NB4 (cell line): ENCODE data around the gene OR10A6.

ENCODE experiments used
- MYC ChIP-seq: IDR thresholded peaks from 2 replicates; pipeline ENCODE4 v1.6.1; 2011; ENCODE audit warnings: low read depth, low read length
- POLR2A ChIP-seq: IDR thresholded peaks from 2 replicates; pipeline ENCODE4 v1.6.1; 2011; ENCODE audit warnings: mild to moderate bottlenecking; ENCODE audit not compliant: insufficient read length; ENCODE audit errors: extremely low read depth
- TF ChIP-seq, protein P1 (sequence below): IDR thresholded peaks from one replicate; pipeline ENCODE4 v1.5.1; 2012; ENCODE audit warnings: low read depth, low read length
- TF ChIP-seq, protein P2 (sequence below): IDR thresholded peaks from 2 replicates; pipeline ENCODE4 v1.6.1; 2011; ENCODE audit warnings: low read depth, low read length

- TF ChIP-seq, protein P1, sequence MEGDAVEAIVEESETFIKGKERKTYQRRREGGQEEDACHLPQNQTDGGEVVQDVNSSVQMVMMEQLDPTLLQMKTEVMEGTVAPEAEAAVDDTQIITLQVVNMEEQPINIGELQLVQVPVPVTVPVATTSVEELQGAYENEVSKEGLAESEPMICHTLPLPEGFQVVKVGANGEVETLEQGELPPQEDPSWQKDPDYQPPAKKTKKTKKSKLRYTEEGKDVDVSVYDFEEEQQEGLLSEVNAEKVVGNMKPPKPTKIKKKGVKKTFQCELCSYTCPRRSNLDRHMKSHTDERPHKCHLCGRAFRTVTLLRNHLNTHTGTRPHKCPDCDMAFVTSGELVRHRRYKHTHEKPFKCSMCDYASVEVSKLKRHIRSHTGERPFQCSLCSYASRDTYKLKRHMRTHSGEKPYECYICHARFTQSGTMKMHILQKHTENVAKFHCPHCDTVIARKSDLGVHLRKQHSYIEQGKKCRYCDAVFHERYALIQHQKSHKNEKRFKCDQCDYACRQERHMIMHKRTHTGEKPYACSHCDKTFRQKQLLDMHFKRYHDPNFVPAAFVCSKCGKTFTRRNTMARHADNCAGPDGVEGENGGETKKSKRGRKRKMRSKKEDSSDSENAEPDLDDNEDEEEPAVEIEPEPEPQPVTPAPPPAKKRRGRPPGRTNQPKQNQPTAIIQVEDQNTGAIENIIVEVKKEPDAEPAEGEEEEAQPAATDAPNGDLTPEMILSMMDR = no peak
- TF ChIP-seq POLR2A (no peak), MYC (no peak)
- TF ChIP-seq, protein P2, sequence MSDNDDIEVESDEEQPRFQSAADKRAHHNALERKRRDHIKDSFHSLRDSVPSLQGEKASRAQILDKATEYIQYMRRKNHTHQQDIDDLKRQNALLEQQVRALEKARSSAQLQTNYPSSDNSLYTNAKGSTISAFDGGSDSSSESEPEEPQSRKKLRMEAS = no peak
Measured at GRCh38 chr11:7971846-7972245, 40.8 kb upstream of the OR10A6 start.
